ENCODE results near the gene MCRIP1.

The MCRIP1 gene

DNA sequence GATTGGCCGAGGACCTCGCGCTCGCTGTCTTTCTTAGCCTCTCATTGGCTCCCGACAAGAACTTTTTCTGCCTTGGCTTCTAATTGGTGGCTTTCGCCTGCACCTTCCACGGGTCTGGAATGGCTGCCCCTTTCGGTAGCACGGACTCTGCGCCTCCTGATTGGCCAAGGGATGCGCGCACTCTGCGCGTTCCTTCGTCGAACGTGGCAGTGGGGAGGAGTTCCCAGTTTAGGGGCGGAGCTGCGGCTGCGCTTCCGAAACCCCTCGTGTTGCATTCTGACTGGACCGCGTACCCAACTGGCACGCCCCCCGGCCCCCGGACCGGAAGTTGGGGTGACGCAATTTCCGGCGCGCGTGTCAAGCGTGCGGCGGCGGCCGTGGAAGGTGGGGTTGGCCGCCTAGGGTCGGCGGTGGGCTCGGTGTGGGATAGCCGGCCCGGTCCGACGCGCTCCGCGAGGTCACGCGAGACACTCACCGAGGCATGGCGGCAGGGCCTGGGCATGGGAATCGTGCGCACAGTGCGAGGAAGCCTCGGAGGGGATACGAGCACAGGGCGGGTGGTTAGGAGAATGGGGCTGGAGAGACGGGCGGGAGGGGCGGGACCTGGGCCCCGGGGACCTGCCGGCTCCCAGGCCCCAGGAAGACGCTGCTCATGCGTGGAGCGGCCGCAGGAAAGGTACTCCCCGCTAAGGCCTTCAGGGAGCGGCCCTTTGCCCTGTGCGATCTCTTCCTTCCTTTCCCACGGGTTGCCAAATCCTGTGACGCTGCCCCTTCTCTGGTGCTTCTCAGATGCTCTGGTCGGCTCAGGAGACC lies 27.9 kb upstream of the MCRIP1 start:
- peak; percentile 99 for DNase-seq

DNA sequence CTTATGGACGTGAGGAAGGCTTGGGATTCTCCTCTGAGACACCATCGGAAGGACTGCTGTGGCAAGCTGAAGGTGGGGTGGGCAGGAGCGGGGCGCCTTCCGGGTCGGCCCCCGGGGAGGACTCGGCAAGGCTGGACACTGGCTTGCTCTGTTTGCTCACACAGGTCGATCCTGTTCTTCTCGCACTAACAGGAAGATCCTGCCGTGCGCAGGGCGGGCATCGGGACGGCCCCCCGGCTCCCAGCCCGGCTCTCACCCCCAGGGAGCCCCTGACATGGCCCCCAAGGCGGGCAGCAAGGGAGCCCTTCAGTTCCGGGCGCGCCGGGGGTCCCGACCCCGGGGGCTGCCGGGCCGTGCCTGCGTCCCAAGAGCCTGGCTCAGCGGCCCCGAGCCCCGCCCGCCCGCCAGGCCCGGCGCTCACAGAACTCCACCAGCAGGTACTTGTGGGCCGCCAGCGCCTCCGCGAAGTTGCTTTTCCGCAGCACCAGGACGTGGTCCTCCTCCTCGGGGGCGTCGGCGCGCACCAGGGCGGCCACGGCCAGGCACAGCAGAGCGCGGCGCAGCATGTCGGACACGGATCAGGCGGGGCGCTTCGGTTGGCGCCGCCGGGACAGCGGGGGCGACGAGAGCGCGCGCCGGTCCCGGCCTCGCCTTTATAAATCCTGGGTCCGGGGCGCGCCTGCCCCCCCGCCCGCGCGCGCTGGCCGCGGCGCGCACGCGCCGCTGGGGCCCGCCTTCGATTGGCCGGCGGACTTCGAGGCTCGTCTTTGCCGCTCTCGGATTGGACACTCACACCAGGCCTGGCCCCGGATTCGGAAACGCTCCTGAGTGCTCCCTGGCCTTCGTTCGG lies 27.0 kb upstream of the MCRIP1 start, which contains the start of gene P4HB:
TSS of gene P4HB (minus strand) at position 630 of the 850 bp plus-strand sequence. CDS start at position 566, 64 bp downstream.
- DNase-seq, result no peak

DNA sequence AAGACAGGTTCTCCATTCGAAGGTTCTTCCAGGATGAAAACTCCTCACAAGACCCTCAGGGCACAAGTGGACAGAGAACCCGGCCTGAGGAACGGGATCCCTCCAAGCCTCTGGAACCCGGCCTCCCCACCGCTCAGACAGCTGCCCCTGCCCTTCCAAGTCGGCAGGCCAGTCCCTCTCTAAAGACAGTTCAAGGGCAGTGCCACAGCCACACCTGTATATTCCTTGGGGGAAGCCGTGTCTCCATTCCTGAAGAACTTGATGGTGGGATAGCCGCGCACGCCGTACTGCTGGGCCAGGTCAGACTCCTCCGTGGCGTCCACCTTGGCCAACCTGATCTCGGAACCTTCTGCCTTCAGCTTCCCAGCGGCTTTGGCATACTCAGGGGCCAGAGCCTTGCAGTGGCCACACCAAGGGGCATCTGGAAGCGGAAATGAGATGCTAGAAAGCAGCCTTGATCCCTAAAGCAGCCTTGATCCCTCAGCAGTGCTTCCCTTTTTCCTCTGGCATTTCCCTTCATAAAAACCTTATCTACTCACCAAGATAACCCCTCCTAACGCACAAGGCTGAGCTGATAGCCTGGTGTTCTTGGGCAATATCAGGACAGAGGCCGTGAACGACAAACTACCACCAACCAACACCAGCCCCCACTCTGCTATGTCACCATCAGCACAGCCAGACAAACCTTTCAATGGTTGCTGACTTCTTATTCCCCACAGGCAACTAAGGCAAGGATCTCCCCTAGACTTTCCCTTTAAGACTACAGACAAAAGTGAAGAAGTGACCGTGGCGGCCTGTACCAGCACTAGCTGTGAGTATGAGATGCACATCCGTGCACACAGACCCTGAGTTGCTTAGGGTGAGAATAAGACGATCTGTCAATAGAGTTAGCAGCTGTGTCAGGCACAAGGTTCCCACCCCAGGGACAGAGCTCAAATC lies 26.1 kb upstream of the MCRIP1 start:
- DNase-seq, result no peak

DNA sequence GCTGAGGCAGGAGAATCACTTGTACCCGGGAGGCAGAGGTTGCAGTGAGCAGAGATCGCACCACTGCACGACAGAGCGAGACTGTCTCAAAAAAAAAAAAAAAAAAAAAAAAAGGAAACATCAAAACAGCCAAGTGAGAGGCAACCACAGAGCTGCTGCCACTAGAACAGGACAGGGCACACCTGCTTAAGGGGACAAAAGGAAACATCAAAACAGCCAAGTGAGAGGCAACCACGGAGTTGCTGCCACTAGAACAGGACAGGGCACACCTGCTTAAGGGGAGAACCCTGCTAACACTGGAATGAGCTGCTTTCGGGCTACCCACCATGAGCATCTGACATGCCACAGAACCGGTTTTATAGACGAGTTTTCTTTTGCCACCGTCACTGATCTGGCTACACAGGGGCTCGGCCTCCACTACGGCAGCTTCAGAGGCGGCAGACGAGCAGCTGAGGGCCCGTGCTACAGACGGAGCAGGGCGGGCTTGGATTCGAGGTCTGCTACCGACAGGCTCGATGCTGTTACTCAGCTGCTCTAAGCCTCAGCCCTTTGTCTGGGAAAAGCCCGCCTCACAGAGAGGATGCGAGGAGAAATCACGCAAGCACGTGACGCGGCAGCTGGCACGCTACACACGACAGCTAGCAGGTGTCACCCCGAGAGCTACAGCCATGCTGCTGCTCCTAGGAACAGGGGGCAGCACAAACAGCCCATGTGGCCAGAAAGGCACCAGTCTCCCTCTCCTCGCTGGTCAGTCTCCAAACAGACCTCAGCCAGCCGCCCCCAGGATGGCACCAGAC lies 25.3 kb upstream of the MCRIP1 start:
- DNase-seq, result no peak

DNA sequence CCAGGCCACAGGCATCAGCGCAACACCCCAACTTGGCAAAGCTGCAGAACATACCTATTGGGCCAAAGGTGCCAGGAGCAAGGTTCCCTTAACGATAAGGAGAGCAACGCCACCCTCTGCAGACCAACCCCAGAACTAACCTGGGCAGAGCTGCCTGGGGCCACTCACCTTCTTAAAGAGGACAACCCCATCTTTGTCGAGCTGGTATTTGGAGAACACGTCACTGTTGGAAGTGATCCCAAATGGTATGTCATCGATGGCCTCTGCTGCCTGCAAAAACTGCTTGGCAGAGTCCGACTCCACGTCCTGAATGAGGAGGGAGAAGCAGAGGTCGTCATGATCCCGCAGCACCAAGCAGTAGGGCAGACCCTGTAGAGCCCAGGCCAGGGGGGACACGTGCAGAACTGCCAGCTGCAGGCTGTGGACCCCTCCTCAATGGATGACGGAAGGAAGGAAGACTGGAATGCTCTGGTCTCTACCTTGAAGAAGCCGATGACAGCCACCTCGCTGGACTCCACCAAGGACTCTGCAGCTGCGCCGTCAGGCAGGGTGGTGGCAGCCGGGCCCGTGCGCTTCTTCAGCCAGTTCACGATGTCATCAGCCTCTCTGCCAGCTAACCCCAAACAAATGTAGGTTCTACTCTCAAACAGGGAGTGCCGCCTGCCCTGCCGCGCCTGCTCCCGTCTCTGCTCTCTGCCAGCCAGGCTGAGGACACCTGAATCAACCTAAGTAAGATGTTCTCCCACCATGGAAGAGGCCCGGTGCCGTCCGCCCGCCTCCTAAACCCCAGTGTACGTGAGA lies 22.1 kb upstream of the MCRIP1 start:
- DNase-seq, result no peak

DNA sequence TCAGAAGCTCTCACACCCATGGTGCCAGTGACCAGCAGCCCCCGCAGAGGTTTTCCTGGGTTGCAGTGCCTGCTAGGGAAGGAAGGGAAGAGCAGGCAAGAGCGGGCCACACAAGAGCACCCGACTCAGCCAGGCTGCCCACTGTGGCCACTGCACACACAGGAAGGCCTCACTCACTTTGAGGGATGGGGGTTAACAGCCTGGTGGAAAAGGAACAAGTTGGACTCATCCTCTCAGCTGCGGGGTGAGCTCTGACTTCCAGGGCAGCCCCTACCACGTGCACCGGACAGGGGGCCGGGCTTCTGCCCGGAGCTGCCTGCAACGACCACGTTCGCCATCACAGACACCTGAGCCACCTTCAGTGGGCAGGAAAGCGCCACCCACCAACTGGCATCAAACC lies 19.1 kb upstream of the MCRIP1 start:
- DNase-seq, result no peak

DNA sequence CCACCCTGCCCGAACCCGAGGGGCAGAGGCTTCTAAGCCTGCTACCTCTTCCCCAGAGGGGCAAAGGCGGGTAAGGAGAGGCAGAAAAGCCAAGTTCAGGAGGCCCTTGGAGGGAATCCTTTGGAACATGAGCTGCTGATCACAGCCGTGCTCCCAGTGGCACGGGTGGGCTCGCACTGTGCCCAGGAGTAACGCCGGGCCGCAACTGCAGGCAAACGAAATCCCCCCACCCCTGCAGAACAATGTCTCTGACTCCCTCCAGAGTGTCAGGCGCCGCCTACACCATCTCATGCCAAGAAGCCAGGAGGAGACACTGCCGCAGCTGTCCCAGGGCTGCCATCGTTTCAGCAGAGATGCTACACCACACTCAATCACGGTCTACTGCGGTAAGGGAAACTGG lies 18.3 kb upstream of the MCRIP1 start:
- no peak for DNase-seq

DNA sequence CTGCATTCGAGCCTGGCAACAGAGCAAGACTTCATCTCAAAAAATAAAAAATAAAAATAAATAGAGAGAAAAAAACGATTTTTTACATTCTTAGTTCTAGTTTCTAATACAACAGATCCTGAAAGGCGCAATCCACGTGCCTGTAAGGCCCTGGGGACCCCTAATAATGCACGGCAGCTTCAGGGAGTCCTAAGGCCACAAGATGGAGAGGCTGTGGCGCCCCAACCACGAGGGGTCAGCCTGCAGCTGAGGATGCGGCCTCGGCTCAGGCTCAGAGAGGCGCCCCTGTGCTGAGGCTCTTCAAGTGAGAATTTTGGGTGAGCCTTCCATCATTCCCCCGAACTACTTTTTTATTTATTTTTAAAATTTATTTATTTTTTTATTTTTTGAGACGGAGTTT lies 16.4 kb upstream of the MCRIP1 start:
- no peak for DNase-seq

DNA sequence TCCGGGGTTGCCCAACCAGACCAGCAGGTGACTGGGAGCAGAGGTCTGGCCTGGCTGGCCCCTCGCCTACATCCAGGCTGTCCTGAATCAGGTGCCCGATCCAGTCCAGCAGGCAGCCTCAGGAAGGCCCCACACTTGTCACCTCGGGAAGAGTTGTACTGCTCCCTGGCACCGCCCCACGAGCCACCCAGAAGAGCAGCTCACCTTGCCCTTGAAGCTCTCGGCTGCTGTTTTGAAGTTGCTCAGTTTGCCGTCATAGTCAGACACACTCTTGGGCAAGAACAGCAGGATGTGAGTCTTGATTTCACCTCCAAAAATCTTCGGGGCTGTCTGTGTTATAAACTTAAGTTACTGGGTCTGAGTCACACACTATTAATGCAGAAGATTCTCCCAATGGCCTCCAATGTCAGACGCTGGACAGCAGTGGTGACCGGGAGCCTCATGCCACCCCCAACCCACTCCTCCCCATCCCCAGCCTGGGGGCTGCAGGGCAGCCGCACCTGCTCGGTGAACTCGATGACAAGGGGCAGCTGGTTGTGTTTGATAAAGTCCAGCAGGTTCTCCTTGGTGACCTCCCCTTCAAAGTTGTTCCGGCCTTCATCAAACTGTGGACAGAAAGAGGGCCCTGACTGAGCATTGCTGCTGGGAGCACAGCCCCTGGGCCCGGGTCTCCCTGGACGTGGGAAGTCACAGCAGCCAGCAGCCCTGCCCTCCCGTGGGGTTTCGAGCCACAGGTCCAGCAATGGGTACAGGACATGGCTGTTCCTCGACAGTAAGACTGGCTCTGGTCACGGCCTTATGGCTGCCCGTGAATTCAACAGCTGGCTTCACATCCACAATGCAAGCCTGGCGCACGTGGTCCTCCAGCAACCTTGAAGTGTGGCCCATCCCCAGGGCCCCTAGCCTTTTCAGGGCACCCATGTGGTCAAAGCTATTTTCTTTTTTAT lies 13.9 kb upstream of the MCRIP1 start:
- DNase-seq, result no peak

DNA sequence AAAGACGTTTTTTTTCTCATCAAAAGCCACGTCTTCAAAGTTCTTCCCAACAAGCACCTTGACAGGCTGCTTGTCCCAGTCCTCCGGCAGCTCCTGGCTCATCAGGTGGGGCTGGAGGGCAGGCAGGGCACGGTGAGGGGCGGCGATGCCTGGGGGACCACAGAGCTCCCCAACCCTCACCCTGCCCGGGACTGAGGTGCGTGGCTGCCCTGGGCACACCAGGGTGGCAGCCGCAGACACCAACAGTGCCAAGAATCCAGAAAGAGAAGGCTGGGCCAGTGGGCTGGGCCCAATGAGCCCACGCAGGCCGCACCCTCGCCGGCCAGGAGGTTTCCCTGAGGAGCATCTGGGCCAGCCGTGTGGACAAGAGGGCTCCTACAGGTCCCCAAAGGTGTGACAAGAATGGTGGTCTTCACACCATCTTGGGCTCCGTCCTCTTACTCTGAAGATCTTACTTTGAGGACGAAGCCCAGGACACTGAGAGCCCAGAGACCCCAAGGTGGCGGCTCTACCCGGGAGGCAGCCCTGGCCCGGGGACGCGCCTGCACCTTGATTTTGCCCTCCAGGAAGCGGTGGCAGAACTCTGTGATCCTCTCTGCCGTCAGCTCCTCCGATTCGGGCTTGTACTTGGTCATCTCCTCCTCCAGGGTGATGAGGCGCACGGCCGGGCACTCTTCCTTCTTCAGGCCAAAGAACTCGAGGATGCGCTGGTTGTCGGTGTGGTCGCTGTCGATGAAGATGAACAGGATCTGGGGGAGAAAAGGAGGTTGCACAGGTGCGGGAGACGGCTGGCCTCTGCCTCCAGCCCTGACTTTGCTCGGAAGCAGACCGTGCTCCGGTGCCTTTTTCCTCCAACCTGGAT lies 13.0 kb upstream of the MCRIP1 start:
- DNase-seq, result no peak

DNA sequence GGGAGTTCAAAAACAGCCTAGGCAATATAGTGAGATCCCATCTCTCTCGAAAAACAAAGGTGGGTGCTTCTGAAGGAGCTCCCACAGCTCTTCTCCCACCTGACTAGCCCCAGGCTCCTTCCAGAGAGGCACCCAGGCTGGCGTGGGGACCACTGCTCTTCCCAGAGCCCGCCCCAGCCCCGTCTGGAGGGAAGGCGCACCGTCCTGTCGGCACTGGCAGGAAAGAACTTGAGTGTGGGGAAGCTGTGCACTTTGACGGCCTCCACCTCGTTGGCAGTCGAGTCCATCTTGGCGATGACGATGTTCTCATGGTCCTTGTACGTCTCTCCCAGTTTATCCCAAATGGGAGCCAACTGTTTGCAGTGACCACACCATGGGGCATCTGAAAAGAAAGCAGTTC lies 12.3 kb upstream of the MCRIP1 start:
- DNase-seq, result no peak

DNA sequence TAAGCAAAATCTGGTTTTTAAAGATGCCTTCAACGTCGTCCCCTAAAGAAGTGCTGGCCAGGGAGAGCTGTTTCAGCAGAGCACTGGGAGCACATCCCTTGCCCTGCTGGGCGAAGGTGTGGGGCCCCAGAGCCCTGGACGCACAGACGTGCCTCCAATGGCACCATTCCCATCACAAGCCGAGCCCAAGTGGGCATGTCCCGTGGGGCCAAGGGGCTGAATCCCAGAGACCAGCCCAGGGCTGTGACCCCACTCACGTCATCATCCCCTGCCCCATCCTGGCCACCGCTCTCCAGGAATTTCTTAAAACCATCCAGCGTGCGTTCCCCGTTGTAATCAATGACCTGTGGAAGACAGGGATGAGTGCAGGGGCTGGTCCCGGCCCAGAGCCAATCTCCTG lies 11.8 kb upstream of the MCRIP1 start:
- DNase-seq, result no peak

DNA sequence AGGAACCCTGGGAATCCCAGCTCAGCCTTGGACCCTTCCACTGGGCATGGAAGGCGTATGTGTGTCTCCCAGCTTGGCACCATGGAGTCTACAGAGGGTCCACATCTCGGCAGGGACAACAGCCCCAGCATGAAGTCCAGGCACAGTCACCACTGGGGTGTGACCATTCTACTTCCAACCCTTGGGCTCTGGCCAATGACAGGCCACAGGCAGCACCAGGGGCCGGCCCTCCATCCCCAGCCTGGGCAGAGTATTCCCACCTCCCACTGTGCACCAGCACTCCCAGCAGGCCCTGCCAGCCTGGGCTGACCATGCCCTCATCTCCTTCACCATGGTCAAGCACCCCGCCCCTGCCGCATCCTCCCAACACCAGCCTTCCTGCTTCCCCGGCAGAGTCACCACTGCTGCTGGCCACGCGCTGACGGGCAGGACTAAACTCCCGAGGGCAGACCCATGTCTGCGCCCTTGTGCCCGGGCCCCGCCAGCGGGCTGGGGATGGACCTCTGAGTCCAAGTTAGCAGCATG lies 11.3 kb upstream of the MCRIP1 start:
- DNase-seq, result no peak

DNA sequence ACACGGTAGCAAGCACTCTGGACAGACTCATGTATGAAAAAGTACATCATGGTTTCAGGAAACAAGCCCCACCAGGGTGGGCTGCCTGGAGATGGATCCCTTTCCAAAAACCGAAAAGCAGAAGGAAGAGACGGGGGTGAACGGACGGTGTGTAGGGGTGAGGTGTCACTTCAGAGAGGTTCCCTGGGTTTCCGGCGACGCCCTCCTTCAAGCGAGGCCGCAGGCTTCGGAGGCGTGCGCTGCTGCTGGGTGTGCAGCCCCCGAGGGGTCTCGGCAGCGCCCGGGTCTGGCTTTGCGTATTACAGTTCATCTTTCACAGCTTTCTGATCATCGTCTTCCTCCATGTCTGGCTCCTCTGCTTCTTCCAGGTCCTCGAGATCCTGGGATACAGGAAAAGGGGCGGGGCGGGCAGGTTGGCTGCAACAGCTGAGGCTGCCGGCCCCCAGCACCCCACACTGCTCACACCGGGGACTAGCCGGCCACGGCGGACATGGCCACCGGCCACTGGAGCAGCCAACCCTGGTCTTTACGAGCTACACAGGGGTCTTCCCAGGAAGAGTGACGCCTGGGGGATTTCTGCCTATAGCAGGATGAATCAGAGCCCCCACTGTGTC lies 10.7 kb upstream of the MCRIP1 start:
- no peak for DNase-seq

DNA sequence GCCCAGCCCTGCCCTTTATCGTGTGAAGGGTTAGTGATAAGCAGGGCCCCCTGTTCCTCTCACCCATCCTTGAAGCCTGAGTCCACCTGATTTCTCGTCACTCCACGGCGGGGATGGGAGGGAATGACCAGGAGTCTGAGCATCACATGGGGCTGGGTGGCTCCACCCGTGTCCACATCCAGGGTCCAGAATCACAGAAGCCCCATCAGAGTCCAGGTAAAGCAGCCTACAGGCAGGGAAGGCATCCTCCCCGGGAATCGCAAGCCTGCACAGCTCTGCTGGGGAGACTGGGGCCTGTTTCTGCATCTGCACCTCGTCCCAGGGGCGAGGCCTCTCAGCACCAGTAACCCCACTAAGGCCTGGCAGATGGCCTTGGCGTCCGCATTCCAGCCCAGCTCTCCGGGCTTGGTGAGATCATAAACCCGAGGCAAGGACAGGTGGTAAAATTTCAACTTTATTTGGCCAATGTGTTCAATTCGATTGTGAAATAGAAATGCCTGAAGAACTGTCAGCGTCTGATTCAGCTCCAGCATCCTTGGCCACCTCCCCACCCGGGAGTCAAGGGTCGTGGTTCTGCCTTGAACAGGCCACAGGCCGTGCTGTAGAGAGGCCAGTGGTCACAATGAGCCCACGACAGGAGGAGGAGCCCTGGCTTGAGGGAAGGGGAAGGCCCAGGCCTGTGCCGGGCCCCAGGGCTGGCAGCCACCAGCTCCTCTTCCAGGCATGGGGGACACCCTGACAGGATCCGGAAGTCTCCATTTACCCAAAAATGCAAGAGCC lies 9.8 kb upstream of the MCRIP1 start:
- no peak for DNase-seq

DNA sequence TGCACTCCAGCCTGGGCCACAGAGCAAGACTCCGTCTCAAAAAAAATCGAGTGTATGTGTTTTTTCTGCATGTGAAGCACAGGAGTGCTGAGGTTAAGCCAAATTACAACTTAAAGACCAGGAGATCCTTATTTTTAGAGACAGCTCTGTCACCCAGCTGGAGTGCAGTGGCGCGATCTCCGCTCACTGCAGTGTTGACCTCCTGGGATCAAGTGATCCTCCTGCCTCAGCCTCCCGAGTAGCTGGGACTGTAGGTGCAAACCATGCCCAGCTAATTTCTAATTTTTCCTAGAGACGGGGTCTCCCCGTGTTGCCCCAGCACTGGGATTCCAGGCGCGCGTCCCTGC lies 9.3 kb upstream of the MCRIP1 start:
- DNase-seq, result no peak

DNA sequence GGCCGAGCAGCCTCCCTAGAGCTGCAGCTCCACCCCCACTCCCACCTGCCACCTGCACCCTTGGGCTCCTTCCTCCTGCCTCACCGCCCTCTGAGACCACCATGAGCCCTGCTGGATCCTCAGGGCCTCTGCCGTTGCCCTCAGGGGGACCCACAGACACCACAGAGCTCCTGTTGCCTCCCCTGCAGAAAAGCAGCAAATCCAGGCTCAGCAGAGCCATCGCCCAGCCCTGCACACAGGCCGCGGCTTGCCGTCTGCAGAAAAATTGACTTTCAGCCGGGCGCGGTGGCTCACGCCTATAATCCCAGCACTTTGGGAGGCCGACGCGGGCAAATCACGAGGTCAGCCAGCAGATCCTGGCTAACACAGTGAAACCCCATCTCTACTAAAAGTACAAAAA lies 8.8 kb upstream of the MCRIP1 start:
- no peak for DNase-seq
